Measurements from ENCODE around the gene AUTS2.

The AUTS2 gene

DNA sequence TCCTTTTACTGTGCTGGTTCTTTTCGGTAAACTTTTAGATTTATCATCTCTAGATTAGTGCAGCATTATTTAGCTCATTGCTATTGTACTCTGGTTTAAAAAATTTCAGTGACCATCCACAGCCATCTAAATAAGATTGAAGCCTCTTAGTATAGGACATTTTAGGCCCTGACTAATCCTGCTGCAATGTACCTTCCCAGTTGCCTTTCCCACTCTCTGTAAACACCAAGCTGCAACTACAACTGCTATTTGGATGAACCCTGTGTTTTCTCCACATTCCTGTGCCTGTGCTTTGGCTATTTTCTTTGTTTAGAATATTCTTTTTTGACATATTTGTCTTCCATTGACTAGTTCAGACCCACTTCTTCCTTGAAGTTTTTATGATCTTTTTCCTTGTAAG is 314.6 kb downstream of the AUTS2 start:
- Histone ChIP-seq H3K9me3 (ENCODE audit: severe bottlenecking) (no peaks in the 10 kb centered on the region), H3K27me3 (ENCODE audit: insufficient read depth, poor library complexity, severe bottlenecking) (no peaks in the 10 kb centered on the region), H3K36me3 (ENCODE audit: low read depth) (no peaks in the 10 kb centered on the region), H3K4me3 (ENCODE audit: severe bottlenecking) (no peak overlapping the region), H3K4me1 (ENCODE audit: insufficient read depth, poor library complexity, severe bottlenecking) (no peaks in the 10 kb centered on the region), H3K27ac (ENCODE audit: poor library complexity, severe bottlenecking) (no peak overlapping the region)
- DNase-seq (ENCODE audit: low spot score) (no peak), ATAC-seq (ENCODE audit: low read depth) (no peak)
- TF ChIP-seq, protein P1, sequence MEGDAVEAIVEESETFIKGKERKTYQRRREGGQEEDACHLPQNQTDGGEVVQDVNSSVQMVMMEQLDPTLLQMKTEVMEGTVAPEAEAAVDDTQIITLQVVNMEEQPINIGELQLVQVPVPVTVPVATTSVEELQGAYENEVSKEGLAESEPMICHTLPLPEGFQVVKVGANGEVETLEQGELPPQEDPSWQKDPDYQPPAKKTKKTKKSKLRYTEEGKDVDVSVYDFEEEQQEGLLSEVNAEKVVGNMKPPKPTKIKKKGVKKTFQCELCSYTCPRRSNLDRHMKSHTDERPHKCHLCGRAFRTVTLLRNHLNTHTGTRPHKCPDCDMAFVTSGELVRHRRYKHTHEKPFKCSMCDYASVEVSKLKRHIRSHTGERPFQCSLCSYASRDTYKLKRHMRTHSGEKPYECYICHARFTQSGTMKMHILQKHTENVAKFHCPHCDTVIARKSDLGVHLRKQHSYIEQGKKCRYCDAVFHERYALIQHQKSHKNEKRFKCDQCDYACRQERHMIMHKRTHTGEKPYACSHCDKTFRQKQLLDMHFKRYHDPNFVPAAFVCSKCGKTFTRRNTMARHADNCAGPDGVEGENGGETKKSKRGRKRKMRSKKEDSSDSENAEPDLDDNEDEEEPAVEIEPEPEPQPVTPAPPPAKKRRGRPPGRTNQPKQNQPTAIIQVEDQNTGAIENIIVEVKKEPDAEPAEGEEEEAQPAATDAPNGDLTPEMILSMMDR (IDR thresholded peaks at IDR 0.05; ENCODE audit: poor library complexity, severe bottlenecking), result no peak

DNA sequence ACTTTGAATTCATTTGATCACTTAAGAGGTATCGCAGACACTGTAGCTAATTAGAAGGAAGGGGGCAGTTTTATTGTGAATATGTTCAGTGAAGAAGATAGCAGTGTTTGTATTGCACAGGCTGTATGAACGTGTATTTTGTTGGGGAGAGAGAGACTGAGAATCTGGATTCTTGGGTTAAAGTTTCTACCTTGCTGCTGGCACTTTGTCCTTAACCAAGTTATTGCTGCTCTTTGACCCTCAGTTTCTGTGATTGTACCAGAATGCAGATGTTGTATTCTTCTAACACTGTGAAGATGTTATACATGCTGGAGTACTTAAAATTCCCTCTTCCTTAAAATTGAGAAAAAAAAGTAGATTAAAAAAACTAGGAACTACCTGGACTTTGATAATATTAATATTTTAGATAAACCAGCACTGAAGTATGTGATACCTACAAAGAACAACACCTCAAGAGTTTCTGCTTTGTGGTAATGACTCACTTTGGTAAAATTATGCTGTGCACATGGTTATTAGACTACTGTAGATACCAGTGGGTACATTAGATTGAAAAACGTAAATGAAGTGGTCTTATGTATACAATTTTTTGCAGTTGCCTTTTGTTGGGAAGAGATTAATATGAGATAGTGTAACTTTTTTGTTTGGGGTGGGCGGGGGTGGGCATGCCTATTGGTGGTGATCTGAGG is 321.3 kb downstream of the AUTS2 start:
- H3K9me3 ChIP-seq (ENCODE audit: severe bottlenecking), result no peaks in the 10 kb centered on the region
- ATAC-seq (ENCODE audit: low read depth), result no peak
- no peak overlapping the region for H3K4me3 ChIP-seq (ENCODE audit: severe bottlenecking)
- H3K36me3 ChIP-seq (ENCODE audit: low read depth), result no peaks in the 10 kb centered on the region
- no peaks in the 10 kb centered on the region for H3K27me3 ChIP-seq (ENCODE audit: insufficient read depth, poor library complexity, severe bottlenecking)
- H3K27ac ChIP-seq (ENCODE audit: poor library complexity, severe bottlenecking), result no peak overlapping the region
- no peaks in the 10 kb centered on the region for H3K4me1 ChIP-seq (ENCODE audit: insufficient read depth, poor library complexity, severe bottlenecking)
- TF ChIP-seq, protein P1 (IDR thresholded peaks at IDR 0.05; ENCODE audit: poor library complexity, severe bottlenecking), result no peak
- DNase-seq (ENCODE audit: low spot score), result no peak

DNA sequence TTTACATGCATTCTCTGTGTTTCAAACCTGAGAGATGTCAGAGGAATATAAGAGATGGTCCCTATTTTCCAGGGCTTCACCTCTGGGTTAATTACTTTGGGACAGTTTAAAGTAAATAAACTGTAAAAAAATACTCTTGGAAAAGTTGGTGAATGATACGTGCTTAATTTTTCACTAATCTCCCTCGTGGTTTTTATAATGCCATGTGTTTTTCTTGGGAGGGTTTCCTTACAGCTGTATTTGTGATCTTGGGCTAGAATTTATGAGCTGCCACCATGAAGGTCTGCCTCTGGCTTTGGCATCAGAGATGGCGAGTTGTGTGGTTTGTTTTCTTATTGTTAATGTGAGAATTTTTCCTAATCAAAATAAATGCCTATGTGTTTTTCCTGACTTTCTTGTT is 322.5 kb downstream of the AUTS2 start:
- ATAC-seq (ENCODE audit: low read depth) (no peak), DNase-seq (ENCODE audit: low spot score) (no peak)
- H3K4me3 ChIP-seq (ENCODE audit: severe bottlenecking), result no peak overlapping the region
- no peaks in the 10 kb centered on the region for H3K9me3 ChIP-seq (ENCODE audit: severe bottlenecking)
- H3K4me1 ChIP-seq (ENCODE audit: insufficient read depth, poor library complexity, severe bottlenecking), result no peaks in the 10 kb centered on the region
- H3K27ac ChIP-seq (ENCODE audit: poor library complexity, severe bottlenecking), result no peak overlapping the region
- no peaks in the 10 kb centered on the region for H3K36me3 ChIP-seq (ENCODE audit: low read depth)
- TF ChIP-seq, protein P1 (IDR thresholded peaks at IDR 0.05; ENCODE audit: poor library complexity, severe bottlenecking), result no peak
- no peaks in the 10 kb centered on the region for H3K27me3 ChIP-seq (ENCODE audit: insufficient read depth, poor library complexity, severe bottlenecking)

DNA sequence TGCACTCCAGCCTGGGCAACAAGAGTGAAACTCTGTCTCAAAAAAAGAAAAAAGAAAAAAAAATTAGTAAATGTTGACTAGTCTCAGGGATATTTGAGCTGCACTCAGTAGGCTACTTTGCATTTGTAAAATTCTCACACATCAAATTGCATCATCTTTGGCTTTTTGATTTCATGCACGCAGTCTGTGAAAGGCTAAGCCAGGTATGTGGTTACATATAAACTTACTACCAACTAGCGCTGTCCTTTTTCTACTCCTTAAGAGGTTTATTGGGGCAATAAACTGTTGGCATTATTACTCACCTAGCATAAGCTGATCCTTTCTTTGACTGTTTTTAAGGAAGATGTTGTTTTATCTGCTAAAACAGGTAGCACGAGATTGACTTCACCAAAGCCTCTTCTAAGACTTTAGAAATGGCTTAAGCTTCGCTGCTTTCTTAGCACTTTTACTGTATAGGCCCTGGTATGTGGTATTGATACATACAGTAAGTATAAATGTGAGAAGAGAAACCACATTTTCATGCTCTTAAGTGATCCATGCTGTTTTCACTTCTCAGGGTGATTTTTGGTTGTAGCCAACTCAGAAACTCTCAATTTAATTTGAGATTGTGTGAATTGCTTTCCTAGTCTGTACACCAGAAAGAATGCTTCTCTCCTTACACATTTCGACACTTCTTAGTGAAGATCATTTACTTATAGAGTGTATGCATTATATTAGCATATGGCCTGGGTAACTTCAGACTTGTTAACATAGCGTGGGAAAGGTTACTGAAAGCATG is 323.9 kb downstream of the AUTS2 start:
- TF ChIP-seq, protein P1 (IDR thresholded peaks at IDR 0.05; ENCODE audit: poor library complexity, severe bottlenecking), result no peak
- no peak for ATAC-seq (ENCODE audit: low read depth)

DNA sequence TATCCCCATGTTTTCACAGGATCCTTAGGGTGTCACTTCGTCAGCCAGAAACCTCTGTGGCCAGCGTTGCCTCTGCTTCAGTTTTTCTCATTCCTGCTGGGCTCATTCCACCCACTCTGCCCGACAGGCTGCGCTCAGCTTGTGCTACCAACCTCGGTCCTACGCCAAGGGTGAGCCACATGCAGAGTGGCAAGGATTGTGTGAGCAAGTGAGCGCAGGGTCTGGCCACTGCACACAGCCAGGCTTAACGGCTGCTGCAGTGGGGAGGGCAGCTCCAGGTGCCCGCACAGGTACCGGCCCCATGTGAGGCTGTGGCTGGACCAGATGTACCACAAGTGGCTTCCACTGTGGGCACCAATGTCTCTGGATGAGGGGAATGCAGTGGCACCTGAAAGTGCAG is 329.2 kb downstream of the AUTS2 start:
- no peaks in the 10 kb centered on the region for H3K27me3 ChIP-seq (ENCODE audit: insufficient read depth, poor library complexity, severe bottlenecking)
- no peaks in the 10 kb centered on the region for H3K36me3 ChIP-seq (ENCODE audit: low read depth)
- H3K27ac ChIP-seq (ENCODE audit: poor library complexity, severe bottlenecking), result no peak overlapping the region
- no peaks in the 10 kb centered on the region for H3K9me3 ChIP-seq (ENCODE audit: severe bottlenecking)
- TF ChIP-seq, protein P1 (IDR thresholded peaks at IDR 0.05; ENCODE audit: poor library complexity, severe bottlenecking), result no peak
- H3K4me1 ChIP-seq (ENCODE audit: insufficient read depth, poor library complexity, severe bottlenecking), result no peaks in the 10 kb centered on the region
- no peak overlapping the region for H3K4me3 ChIP-seq (ENCODE audit: severe bottlenecking)
- ATAC-seq (ENCODE audit: low read depth) (no peak), DNase-seq (ENCODE audit: low spot score) (no peak)

More for the DNA sequence above, 323.9 kb downstream of the AUTS2 start:
- H3K27me3 ChIP-seq (ENCODE audit: insufficient read depth, poor library complexity, severe bottlenecking), result no peaks in the 10 kb centered on the region
- no peaks in the 10 kb centered on the region for H3K36me3 ChIP-seq (ENCODE audit: low read depth)
- H3K9me3 ChIP-seq (ENCODE audit: severe bottlenecking), result no peaks in the 10 kb centered on the region
- no peaks in the 10 kb centered on the region for H3K4me1 ChIP-seq (ENCODE audit: insufficient read depth, poor library complexity, severe bottlenecking)
- no peak overlapping the region for H3K4me3 ChIP-seq (ENCODE audit: severe bottlenecking)
- no peak overlapping the region for H3K27ac ChIP-seq (ENCODE audit: poor library complexity, severe bottlenecking)
- DNase-seq (ENCODE audit: low spot score), result no peak
